Caco-2 (cell line): ENCODE results near the gene RO60. TPM values are rescaled to one million over a fixed set of nuclear protein-coding genes. Genes with fewer than 3 reads are reported as not detected.

Experiments used
- BruUV-seq: library from RNA; stranded (reverse); fragments of 400-500 nt; replicated peaks from 2 replicates; lab custom pipeline; 2021; lab: Mats Ljungman, UMichigan
- CTCF ChIA-PET: fragments of 300-600 bp; sonication (Branson Sonifier 250); formaldehyde crosslinking; loops from one replicate; lab custom pipeline; 2022; ENCODE audit warnings: antibody characterized with exemption; lab: Charles Lee
- POLR2A ChIA-PET: fragments of 300-600 bp; sonication (Branson Sonifier 250); formaldehyde crosslinking; loops from one replicate; lab custom pipeline; 2022; ENCODE audit warnings: antibody characterized with exemption; lab: Charles Lee
- DNase-seq, 2 experiments: peaks; one replicate each; pipeline versions ENCODE4 v3.0.0 to v3.0.0-alpha.2; 2020 to 2022
- H3K27me3 ChIP-seq: replicated peaks from 2 replicates; pipeline ENCODE4 v1.6.0; 2011; ENCODE audit warnings: low read length; ENCODE audit not compliant: control insufficient read depth, insufficient read depth
- H3K36me3 ChIP-seq: 2 replicates; pipeline ENCODE4 v1.5.1; 2011; ENCODE audit warnings: low read length; ENCODE audit not compliant: control insufficient read depth, insufficient read depth
- H3K4me1 ChIP-seq: fragments of 250-450 bp; sonication (Bioruptor Pico); 2 replicates; pipeline ENCODE4 v1.5.1; 2020; ENCODE audit warnings: mild to moderate bottlenecking
- H3K4me3 ChIP-seq: 2 replicates; pipeline ENCODE4 v1.5.1; 2011; ENCODE audit warnings: low read depth, mild to moderate bottlenecking, control low read depth, low read length
- H3K9me3 ChIP-seq: fragments of 250-450 bp; sonication (Bioruptor Pico); 2 replicates; pipeline ENCODE4 v1.5.1; 2020; ENCODE audit warnings: mild to moderate bottlenecking, moderate library complexity
- H3K27ac Mint-ChIP-seq: one replicate; pipeline ENCODE4 v1.8.0; 2022; ENCODE audit warnings: mixed read lengths; ENCODE audit not compliant: unreplicated experiment
- H3K27me3 Mint-ChIP-seq: one replicate; pipeline ENCODE4 v1.8.0; 2022; ENCODE audit warnings: mixed read lengths; ENCODE audit not compliant: insufficient read depth, unreplicated experiment
- H3K36me3 Mint-ChIP-seq: one replicate; pipeline ENCODE4 v1.8.0; 2022; ENCODE audit warnings: mild to moderate bottlenecking, mixed read lengths; ENCODE audit not compliant: insufficient read depth, unreplicated experiment
- H3K4me1 Mint-ChIP-seq: one replicate; pipeline ENCODE4 v1.8.0; 2022; ENCODE audit warnings: low read depth, mixed read lengths; ENCODE audit not compliant: unreplicated experiment
- H3K4me3 Mint-ChIP-seq: one replicate; pipeline ENCODE4 v1.8.0; 2022; ENCODE audit warnings: mild to moderate bottlenecking, moderate library complexity, mixed read lengths; ENCODE audit not compliant: unreplicated experiment
- H3K9me3 Mint-ChIP-seq: one replicate; pipeline ENCODE4 v1.8.0; 2022; ENCODE audit warnings: mixed read lengths; ENCODE audit not compliant: unreplicated experiment
- CTCF ChIP-seq, 2 experiments: fragments of 200-600 bp in 1 of 2; IDR thresholded peaks; 1 replicate in 1 of 2; 2 replicates in 1 of 2; pipeline versions ENCODE4 v1.5.1 to v1.8.0; 2011 to 2022; ENCODE audit warnings: antibody characterized with exemption in 1 of 2, control low read depth in 1 of 2, inconsistent platforms in 1 of 2, low read depth in 1 of 2, low read length in 1 of 2, mild to moderate bottlenecking in 1 of 2, moderate library complexity in 1 of 2; ENCODE audit not compliant: insufficient read depth in 1 of 2, severe bottlenecking in 1 of 2, unreplicated experiment in 1 of 2
- intact Hi-C: fragments of 100-400 bp; cut with micrococcal nuclease; formaldehyde crosslinking; loops from one replicate; pipeline ENCODE4 v1.10.0; 2022; ENCODE audit not compliant: unreplicated experiment
- total RNA-seq: library from RNA; stranded (reverse); gene quantifications from 2 replicates; pipeline ENCODE4 v1.2.3, GENCODE V29; 2022

RO60 gene
- total RNA-seq, 1 experiment from 2014 or later = 50.0 TPM

GRCh38 chr1:193060406-193060805 lies 994 bp downstream of the RO60 start:
- no TSS peak for BruUV-seq

GRCh38 chr1:193060938-193061337 lies 1.5 kb downstream of the RO60 start:
- no TSS peak for BruUV-seq
- intact Hi-C loops = no loop called here
- DNase-seq = no peak
- H3K9me3 Mint-ChIP-seq = no peaks in the 10 kb centered on the region
- Histone ChIP-seq H3K4me1 (peaks cover 5% of the 10 kb centered on the region; the same call in 1 of the 2 replicates), H3K9me3 (no peaks in the 10 kb centered on the region), H3K27me3 (no peaks in the 10 kb centered on the region), H3K36me3 (no peaks in the 10 kb centered on the region), H3K4me3 (peak overlapping the region; percentile 70)
- H3K27ac Mint-ChIP-seq = no peak overlapping the region
- peak overlapping the region; percentile 90 for H3K4me3 Mint-ChIP-seq
- H3K36me3 Mint-ChIP-seq = peaks cover 22% of the 10 kb centered on the region
- no peaks in the 10 kb centered on the region for H3K27me3 Mint-ChIP-seq
- TF ChIP-seq CTCF (IDR thresholded peaks at IDR 0.05; ENCODE audit: insufficient read depth in 1 of 2, low read depth in 1 of 2, low read length in 1 of 2, severe bottlenecking in 1 of 2, unreplicated experiment in 1 of 2) = no peak
- CTCF ChIA-PET = no interaction called here
- H3K4me1 Mint-ChIP-seq = peaks cover 15% of the 10 kb centered on the region
- POLR2A ChIA-PET = no interaction called here

More at GRCh38 chr1:193060406-193060805, 994 bp downstream of the RO60 start:
- Histone ChIP-seq H3K4me1 (peaks cover 5% of the 10 kb centered on the region; the same call in 1 of the 2 replicates), H3K9me3 (no peaks in the 10 kb centered on the region), H3K27me3 (no peaks in the 10 kb centered on the region), H3K36me3 (no peaks in the 10 kb centered on the region), H3K4me3 (peak overlapping the region; percentile 70)
- Mint-ChIP-seq H3K9me3 (no peaks in the 10 kb centered on the region), H3K36me3 (peaks cover 22% of the 10 kb centered on the region), H3K4me3 (peak overlapping the region; percentile 90), H3K4me1 (peaks cover 15% of the 10 kb centered on the region), H3K27me3 (no peaks in the 10 kb centered on the region), H3K27ac (peak overlapping the region; percentile 91)
- no peak for DNase-seq
- POLR2A ChIA-PET = no interaction called here
- CTCF ChIA-PET = no interaction called here
- TF ChIP-seq CTCF (IDR thresholded peaks at IDR 0.05; ENCODE audit: insufficient read depth in 1 of 2, low read depth in 1 of 2, low read length in 1 of 2, severe bottlenecking in 1 of 2, unreplicated experiment in 1 of 2) = no peak
- intact Hi-C loops = no loop called here

- ChIA-PET POLR2A (no interaction called here), CTCF (no interaction called here)
- no peak overlapping the region for H3K4me3 ChIP-seq
- no peaks in the 10 kb centered on the region for H3K27me3 Mint-ChIP-seq
- no peaks in the 10 kb centered on the region for H3K36me3 ChIP-seq
- H3K27me3 ChIP-seq = no peaks in the 10 kb centered on the region
- H3K9me3 ChIP-seq = no peaks in the 10 kb centered on the region
- TF ChIP-seq CTCF (IDR thresholded peaks at IDR 0.05; ENCODE audit: insufficient read depth in 1 of 2, low read depth in 1 of 2, low read length in 1 of 2, severe bottlenecking in 1 of 2, unreplicated experiment in 1 of 2) = no peak
- no peaks in the 10 kb centered on the region for H3K9me3 Mint-ChIP-seq
- no TSS peak for BruUV-seq
- peaks cover 13% of the 10 kb centered on the region for H3K4me1 Mint-ChIP-seq
- no peak overlapping the region for H3K4me3 Mint-ChIP-seq
- intact Hi-C loops = no loop called here
- H3K36me3 Mint-ChIP-seq = peaks cover 22% of the 10 kb centered on the region
- no peak for DNase-seq
- peaks cover 5% of the 10 kb centered on the region; the same call in 1 of the 2 replicates for H3K4me1 ChIP-seq
- H3K27ac Mint-ChIP-seq = no peak overlapping the region
These were observed 3.5 kb downstream of the RO60 start for GRCh38 chr1:193062698-193063463.
